ENCODE measurements around the gene FHL1. TPM values are rescaled to one million over a fixed set of nuclear protein-coding genes. Genes with fewer than 3 reads are reported as not detected.

Gene FHL1
- total and polyA plus RNA-seq, 4 donors = 875 to 2,126 (median 1,619) TPM

DNA sequence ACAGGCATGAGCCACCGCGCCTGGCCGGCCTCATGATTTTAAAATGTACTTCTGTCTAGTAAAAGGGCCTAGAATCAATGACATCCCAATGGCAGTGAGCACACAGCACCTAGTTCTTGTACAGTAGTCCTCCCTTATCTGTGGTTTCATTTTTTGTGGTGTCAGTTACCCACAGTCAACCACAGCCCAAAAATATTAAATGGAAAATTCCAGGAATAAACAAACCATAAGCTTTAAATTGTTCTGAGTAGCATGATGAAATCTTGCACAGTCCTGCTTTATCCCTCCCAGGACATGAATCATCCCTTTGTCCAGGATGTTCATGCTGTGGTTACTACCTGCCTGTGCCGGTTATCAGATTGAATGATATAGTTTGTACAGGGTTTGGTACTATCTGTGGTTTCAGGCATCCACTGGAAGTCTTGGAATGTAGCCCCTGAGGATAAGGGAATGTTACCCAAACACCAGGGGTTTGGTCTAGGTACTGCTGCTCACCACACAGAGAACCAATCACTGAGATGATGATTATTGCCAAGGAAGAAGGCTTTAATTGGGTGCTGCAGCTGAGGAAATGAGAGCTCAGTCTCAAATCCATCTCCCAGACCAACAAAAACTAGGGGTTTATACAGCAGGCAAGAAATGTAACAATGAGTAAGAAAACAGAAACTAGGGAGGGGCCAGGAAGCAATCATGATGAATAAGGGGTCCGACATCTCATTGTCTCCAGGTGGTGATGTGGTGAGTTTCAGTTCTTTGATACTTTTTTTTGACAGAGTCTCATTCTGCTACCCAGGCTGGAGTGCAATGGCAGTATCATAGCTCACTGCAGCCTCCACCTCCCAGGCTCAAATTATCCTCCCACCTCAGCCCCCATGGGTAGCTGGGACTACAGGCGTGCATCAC lies 16.2 kb upstream of the FHL1 start:
- H3K4me1 ChIP-seq (ENCODE audit: control insufficient read depth in 1 of 2, insufficient read depth in 2 of 2, low read length in 2 of 2) = no peaks in the 10 kb centered on the region
- ATAC-seq (ENCODE audit: low FRiP score) (no peak), DNase-seq (no peak)
- no peaks in the 10 kb centered on the region for H3K9me3 ChIP-seq (ENCODE audit: control insufficient read depth, low read length)
- WGBS, 2 donors = 70 to 78% methylated on average over 6 of the region's 6 CpGs
- H3K27ac ChIP-seq (ENCODE audit: low read depth in 1 of 2, low read length in 2 of 2) = no peak overlapping the region
- no peaks in the 10 kb centered on the region for H3K27me3 ChIP-seq (ENCODE audit: control insufficient read depth in 1 of 2, insufficient read depth in 2 of 2, low read length in 1 of 2)
- intact Hi-C loops (cut with DNase I) = no loop called here
- no peaks in the 10 kb centered on the region for H3K36me3 ChIP-seq (ENCODE audit: control insufficient read depth in 1 of 2, insufficient read depth in 2 of 2, low read length in 1 of 2)
- H3K4me3 ChIP-seq (ENCODE audit: low read length in 2 of 2) = no peak overlapping the region

DNA sequence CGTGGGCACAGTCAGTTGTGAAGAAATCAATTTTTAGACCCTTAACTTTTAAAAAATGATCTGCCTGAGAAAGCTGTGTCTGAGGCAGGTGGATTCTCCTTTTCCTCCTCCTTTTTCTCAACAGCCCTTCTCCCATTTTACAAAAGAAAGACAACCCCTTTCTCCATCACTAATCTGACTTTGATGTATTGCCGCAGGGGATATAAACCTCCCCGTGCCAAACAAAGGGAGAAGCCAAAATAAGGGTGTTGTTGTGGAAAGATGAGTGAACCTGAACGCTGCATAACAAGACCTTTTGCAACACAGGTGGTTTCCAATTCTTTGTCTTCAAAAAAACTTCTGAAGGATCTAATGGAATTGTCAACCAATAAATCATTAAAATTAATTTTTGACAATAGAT lies 8.4 kb upstream of the FHL1 start:
- intact Hi-C loops (cut with DNase I) = no loop called here

DNA sequence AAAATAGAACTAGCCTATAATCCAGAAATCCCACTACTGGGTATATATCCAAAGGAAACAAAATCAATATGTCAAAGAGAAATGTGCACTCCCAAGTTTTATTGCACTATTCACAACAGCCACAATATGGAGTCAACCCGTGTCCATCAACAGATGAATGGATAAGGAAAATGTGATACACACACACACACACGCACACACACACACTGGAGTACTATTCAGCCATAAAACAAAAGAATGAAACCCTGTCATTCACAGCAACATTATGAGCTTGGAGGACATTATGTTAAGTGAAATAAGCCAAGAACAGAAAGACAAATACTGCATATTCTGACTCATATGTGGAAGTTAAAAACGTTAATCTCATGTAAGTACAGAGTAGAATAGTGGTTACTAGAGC lies 5.8 kb upstream of the FHL1 start:
- DNase-seq (no peak), ATAC-seq (ENCODE audit: low FRiP score) (no peak)
- no peak overlapping the region for H3K4me3 ChIP-seq (ENCODE audit: low read length in 2 of 2)
- no peaks in the 10 kb centered on the region for H3K27me3 ChIP-seq (ENCODE audit: control insufficient read depth in 1 of 2, insufficient read depth in 2 of 2, low read length in 1 of 2)
- 51 to 60% methylated on average over 3 of the region's 3 CpGs for WGBS, 2 donors
- H3K36me3 ChIP-seq (ENCODE audit: control insufficient read depth in 1 of 2, insufficient read depth in 2 of 2, low read length in 1 of 2) = no peaks in the 10 kb centered on the region
- H3K27ac ChIP-seq (ENCODE audit: low read depth in 1 of 2, low read length in 2 of 2) = no peak overlapping the region
- H3K4me1 ChIP-seq (ENCODE audit: control insufficient read depth in 1 of 2, insufficient read depth in 2 of 2, low read length in 2 of 2) = no peaks in the 10 kb centered on the region
- no peaks in the 10 kb centered on the region for H3K9me3 ChIP-seq (ENCODE audit: control insufficient read depth, low read length)
- intact Hi-C loops (cut with DNase I) = no loop called here

More for the DNA sequence above, 8.4 kb upstream of the FHL1 start:
- 69 to 87% methylated on average over 4 of the region's 4 CpGs for WGBS, 2 donors
- Histone ChIP-seq H3K27me3 (ENCODE audit: control insufficient read depth in 1 of 2, insufficient read depth in 2 of 2, low read length in 1 of 2) (no peaks in the 10 kb centered on the region), H3K36me3 (ENCODE audit: control insufficient read depth in 1 of 2, insufficient read depth in 2 of 2, low read length in 1 of 2) (no peaks in the 10 kb centered on the region), H3K4me3 (ENCODE audit: low read length in 2 of 2) (no peak overlapping the region), H3K4me1 (ENCODE audit: control insufficient read depth in 1 of 2, insufficient read depth in 2 of 2, low read length in 2 of 2) (no peaks in the 10 kb centered on the region), H3K9me3 (ENCODE audit: control insufficient read depth, low read length) (no peaks in the 10 kb centered on the region), H3K27ac (ENCODE audit: low read depth in 1 of 2, low read length in 2 of 2) (no peak overlapping the region)
- DNase-seq (no peak), ATAC-seq (ENCODE audit: low FRiP score) (no peak)

DNA sequence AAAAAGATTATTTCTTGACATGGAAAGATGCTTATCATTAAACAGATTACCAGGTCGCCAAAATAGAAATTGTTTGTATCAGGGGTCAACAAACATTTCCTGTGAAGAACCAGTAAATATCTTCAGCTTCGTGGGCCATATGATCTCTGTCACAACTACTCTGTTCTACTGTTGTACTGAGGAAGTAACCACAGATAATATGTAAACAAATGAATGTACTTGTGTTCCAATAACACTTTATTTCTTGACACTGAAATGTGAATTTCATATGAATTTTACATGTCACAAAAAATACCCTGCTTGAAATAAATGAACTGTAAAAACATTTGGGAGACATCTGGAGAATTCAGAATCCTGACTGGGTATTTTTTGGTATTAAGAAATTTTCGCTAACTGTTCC lies 4.7 kb upstream of the FHL1 start:
- 72 to 90% methylated on average over 3 of the region's 3 CpGs for WGBS, 2 donors
- Histone ChIP-seq H3K9me3 (ENCODE audit: control insufficient read depth, low read length) (no peaks in the 10 kb centered on the region), H3K36me3 (ENCODE audit: control insufficient read depth in 1 of 2, insufficient read depth in 2 of 2, low read length in 1 of 2) (no peaks in the 10 kb centered on the region), H3K4me1 (ENCODE audit: control insufficient read depth in 1 of 2, insufficient read depth in 2 of 2, low read length in 2 of 2) (no peaks in the 10 kb centered on the region), H3K4me3 (ENCODE audit: low read length in 2 of 2) (no peak overlapping the region), H3K27me3 (ENCODE audit: control insufficient read depth in 1 of 2, insufficient read depth in 2 of 2, low read length in 1 of 2) (no peaks in the 10 kb centered on the region), H3K27ac (ENCODE audit: low read depth in 1 of 2, low read length in 2 of 2) (no peak overlapping the region)
- ATAC-seq (ENCODE audit: low FRiP score) = no peak
- no peak for DNase-seq
- intact Hi-C loops (cut with DNase I) = no loop called here

DNA sequence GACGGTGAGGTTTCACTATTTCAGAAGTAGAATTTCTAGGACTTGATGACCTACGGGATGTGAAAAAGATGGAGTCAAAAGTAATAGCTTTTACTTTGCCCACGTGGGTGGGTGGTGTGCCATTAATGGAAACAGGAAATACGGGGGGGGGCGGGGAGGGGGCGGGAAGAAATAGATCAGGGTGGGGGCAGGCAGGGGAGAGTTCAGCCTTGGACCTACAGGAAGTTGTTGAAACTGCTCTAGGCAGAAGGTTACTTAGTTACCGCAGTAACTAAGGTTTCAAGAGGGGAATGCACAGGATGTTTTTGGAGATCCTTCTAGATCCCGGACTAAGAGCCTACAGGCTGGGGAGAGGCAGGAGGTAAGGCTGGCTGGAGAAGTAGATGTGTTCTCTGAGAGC lies 3.6 kb upstream of the FHL1 start:
- H3K36me3 ChIP-seq (ENCODE audit: control insufficient read depth in 1 of 2, insufficient read depth in 2 of 2, low read length in 1 of 2) = no peaks in the 10 kb centered on the region
- H3K9me3 ChIP-seq (ENCODE audit: control insufficient read depth, low read length) = no peaks in the 10 kb centered on the region
- WGBS, 2 donors = 32 to 33% methylated on average over 8 of the region's 8 CpGs
- H3K4me1 ChIP-seq (ENCODE audit: control insufficient read depth in 1 of 2, insufficient read depth in 2 of 2, low read length in 2 of 2) = no peaks in the 10 kb centered on the region
- intact Hi-C loops (cut with DNase I) = no loop called here
- H3K4me3 ChIP-seq (ENCODE audit: low read length in 2 of 2) = no peak overlapping the region
- ATAC-seq (ENCODE audit: low FRiP score) (no peak), DNase-seq (no peak)
- H3K27me3 ChIP-seq (ENCODE audit: control insufficient read depth in 1 of 2, insufficient read depth in 2 of 2, low read length in 1 of 2) = no peaks in the 10 kb centered on the region
- no peak overlapping the region for H3K27ac ChIP-seq (ENCODE audit: low read depth in 1 of 2, low read length in 2 of 2)

DNA sequence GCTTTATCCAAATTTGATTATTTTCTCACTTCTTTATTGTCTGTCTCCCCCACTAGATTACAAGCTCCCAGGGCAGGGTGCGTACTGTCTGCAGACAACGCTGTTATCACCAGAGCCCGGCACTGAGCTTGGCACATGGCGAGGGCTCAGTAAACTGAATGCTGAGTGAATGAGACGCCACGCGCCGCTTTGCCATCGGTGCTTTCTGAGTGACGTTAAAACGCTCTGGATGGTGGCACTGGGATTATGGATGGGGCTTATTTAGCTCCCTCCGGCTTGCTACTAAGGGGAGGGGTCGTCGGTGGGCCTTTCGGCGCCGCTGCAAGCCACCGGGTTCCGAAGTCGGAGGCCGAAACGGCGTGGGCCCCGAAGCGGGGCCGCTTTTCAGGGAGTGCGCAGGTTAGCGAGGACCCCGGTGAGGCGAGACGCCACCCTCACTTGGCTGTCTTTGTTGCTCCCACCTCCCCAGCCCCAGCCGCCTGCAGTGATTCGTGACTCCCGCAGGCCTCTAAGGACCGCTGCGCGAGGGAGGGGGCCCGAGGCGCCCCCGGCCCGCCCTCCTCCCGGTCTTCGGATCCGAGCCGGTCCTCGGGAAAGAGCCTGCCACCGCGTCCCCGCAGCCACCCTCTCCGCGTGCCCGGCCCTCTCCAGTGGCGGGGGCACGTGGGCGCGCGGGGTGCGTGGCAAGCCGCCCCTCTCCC lies 569 bp upstream of the FHL1 start:
- WGBS, 2 donors = 1 to 29% methylated on average over 54 to 59 of the region's 59 CpGs
- H3K9me3 ChIP-seq (ENCODE audit: control insufficient read depth, low read length) = no peaks in the 10 kb centered on the region
- ATAC-seq (ENCODE audit: low FRiP score) = peak; percentile 17
- no peaks in the 10 kb centered on the region for H3K4me1 ChIP-seq (ENCODE audit: control insufficient read depth in 1 of 2, insufficient read depth in 2 of 2, low read length in 2 of 2)
- intact Hi-C loops (cut with DNase I) = no loop called here
- peak; percentile 49 to 80 for DNase-seq
- H3K27ac ChIP-seq (ENCODE audit: low read depth in 1 of 2, low read length in 2 of 2) = peak overlapping the region in 1 of 2 donors; percentile 88
- H3K36me3 ChIP-seq (ENCODE audit: control insufficient read depth in 1 of 2, insufficient read depth in 2 of 2, low read length in 1 of 2) = no peaks in the 10 kb centered on the region
- H3K27me3 ChIP-seq (ENCODE audit: control insufficient read depth in 1 of 2, insufficient read depth in 2 of 2, low read length in 1 of 2) = no peaks in the 10 kb centered on the region
- H3K4me3 ChIP-seq (ENCODE audit: low read length in 2 of 2) = peak overlapping the region; percentile 68 to 93

DNA sequence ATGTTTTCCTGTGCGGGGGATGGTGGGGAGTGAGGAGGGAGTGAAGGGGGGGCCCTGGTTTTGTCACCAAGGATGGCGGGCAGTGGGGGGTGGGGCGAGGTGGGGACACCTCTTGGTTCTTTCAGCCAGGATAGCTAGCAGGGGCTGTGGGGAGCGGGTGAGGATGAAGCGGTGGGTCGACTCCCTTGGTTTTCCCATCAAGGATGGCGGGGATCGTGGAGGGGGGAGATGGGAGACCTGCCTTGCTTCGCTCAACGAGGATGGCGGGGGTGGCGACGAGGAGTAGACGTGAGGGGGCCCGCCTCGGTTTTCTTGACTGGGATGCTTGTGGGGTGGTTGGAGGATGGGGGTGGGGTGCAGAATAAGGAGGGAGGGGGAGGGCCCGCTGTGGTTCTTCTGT lies 643 bp downstream of the FHL1 start:
- 0 to 17% methylated on average over 8 to 17 of the region's 17 CpGs for WGBS, 2 donors
- intact Hi-C loops (cut with DNase I) = no loop called here
- Histone ChIP-seq H3K4me3 (ENCODE audit: low read length in 2 of 2) (peak overlapping the region; percentile 68 to 93), H3K27me3 (ENCODE audit: control insufficient read depth in 1 of 2, insufficient read depth in 2 of 2, low read length in 1 of 2) (no peaks in the 10 kb centered on the region), H3K9me3 (ENCODE audit: control insufficient read depth, low read length) (no peaks in the 10 kb centered on the region), H3K27ac (ENCODE audit: low read depth in 1 of 2, low read length in 2 of 2) (peak overlapping the region; percentile 5 to 98), H3K4me1 (ENCODE audit: control insufficient read depth in 1 of 2, insufficient read depth in 2 of 2, low read length in 2 of 2) (no peaks in the 10 kb centered on the region), H3K36me3 (ENCODE audit: control insufficient read depth in 1 of 2, insufficient read depth in 2 of 2, low read length in 1 of 2) (no peaks in the 10 kb centered on the region)
- DNase-seq (peak; percentile 58 to 75), ATAC-seq (ENCODE audit: low FRiP score) (no peak)

DNA sequence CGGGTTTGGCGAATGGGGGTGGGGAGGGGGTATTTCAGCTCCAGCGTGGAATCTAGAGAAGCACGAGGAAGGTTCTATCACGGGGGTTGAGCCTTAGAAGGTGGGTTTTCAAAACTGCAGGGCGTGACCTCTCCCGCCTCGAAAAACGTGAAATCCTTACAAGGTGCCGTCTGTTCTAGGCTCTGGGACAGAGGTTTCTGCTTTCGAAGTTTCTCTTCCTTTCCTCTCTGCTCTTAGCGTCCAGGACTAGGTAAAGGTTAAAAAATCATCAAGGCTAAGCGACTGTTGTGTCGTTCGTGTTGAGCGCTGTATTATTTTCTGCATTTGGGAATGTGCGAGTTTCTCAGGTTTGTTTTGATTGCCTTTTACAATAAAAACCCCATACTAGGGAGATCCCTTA lies 1.1 kb downstream of the FHL1 start:
- H3K27ac ChIP-seq (ENCODE audit: low read depth in 1 of 2, low read length in 2 of 2) = peak overlapping the region; percentile 74 to 76
- intact Hi-C loops (cut with DNase I) = no loop called here
- no peaks in the 10 kb centered on the region for H3K4me1 ChIP-seq (ENCODE audit: control insufficient read depth in 1 of 2, insufficient read depth in 2 of 2, low read length in 2 of 2)
- 1 to 21% methylated on average over 17 of the region's 17 CpGs for WGBS, 2 donors
- no peak for ATAC-seq (ENCODE audit: low FRiP score)
- H3K27me3 ChIP-seq (ENCODE audit: control insufficient read depth in 1 of 2, insufficient read depth in 2 of 2, low read length in 1 of 2) = no peaks in the 10 kb centered on the region
- no peaks in the 10 kb centered on the region for H3K36me3 ChIP-seq (ENCODE audit: control insufficient read depth in 1 of 2, insufficient read depth in 2 of 2, low read length in 1 of 2)
- no peak for DNase-seq
- peak overlapping the region; percentile 68 to 93 for H3K4me3 ChIP-seq (ENCODE audit: low read length in 2 of 2)
- H3K9me3 ChIP-seq (ENCODE audit: control insufficient read depth, low read length) = no peaks in the 10 kb centered on the region

All from aorta (tissue), 5 donors.